SHP77 (cell line): Measurements from ENCODE around the gene NEU3.
"Not testable (repeated sequence)": the region's sequence is repeated elsewhere in the genome, so short reads cannot be mapped to it uniquely, and the experiment has no call there.

Source experiments
- DNase-seq, 2 experiments: peaks; one replicate each; lab custom pipeline; 2025; lab: John Stamatoyannopoulos, UW

The NEU3 gene

DNA sequence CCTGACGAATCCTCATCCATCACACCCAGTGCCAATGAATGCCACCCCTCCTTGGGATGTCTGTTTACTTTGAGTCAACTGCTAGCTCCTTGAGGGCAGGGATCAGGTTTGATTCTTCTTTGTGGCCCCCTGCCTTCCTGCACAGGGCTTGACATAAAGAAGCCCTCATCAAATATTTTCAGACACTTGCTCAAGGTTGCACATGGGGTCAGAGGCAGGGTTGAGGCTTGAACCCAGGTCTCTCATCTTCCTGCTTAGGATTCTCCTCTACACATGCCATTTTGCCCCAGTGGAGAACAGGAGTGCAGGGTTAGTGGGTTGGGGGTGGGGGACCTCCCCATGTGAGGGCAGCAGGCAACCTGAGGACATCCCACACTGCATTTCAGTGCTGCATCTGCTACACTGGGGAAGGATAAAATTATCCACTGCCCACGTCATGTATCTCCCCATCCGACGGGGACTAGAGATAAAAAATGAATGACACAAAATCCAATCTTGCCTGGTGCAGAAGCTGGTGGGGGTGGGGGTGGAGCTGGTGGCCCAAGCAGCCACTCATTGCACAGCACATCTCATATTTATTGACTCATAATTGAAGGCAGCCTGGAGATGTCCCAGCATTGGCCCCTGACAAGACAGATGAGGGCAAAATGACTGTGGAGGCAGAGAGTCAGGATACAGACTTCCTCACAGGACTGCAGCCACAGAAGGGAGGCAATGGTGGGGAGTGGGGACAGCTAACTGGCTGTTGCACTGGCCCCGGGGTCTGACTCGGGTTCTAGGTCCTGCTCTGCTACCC is 41.3 kb downstream of the NEU3 start:
- DNase-seq: no peak

DNA sequence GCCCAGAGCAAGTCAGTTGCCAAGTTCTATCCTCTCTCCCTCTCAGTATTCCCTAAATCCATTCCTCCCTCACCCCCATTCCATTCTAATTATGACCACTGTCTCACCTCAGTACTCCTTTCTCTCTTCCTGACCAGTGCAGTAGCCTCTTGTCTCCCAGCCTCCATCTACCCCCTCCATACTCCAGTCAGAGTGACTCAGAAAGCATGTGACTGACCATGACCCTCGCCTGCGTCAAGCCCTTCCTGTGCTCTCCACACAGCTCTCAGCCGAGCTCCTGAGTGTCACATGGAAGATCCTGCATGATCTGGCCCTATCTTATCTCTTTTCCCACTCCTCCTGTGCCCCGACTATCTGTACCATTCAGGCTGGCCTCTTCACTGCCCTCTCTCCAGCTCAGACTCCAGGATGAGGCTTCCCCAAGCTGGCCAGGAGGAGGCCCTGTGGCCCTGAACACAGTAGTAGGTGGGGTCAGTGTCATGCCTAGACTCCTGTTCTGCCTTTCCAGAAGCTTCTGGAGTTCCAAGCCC is 42.6 kb downstream of the NEU3 start:
- DNase-seq: no peak

DNA sequence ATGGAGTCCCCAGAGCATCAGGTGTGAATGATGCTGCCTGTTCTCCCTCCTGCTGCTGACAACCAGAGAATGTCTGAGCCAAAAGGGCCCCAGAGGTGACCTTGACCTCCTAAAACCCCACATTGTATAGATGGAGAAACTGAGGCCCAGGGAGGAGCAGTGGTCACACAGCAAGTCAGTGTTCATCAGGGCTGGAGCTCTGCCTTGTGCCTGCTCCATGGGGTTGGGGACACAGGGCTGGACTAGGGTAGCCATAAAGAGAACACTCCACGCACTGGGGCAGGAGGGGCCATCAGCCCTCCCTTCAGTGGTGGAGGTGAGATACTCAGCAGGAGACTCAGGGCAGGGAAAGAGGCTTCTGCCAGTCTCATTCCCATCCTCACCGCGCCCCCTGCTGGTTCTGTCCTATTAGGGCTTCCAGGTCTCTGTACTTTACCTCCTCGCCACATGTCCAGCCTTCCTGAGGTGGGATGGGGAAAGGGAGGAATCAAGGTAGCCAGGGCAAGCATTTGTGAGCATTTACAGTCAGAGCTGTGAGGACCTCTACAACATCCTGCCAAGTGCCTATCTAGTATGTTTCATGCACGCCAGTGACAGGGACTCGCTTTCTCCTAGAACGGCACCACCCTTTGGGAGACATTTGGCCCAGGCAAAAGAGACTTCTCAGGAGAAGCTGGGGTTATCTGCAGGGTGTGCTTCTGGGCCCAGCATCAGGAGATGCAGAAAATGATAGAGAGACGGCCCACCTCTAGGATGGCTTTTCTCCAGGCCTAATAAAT is 43.2 kb downstream of the NEU3 start:
- DNase-seq: peak; percentile 77

DNA sequence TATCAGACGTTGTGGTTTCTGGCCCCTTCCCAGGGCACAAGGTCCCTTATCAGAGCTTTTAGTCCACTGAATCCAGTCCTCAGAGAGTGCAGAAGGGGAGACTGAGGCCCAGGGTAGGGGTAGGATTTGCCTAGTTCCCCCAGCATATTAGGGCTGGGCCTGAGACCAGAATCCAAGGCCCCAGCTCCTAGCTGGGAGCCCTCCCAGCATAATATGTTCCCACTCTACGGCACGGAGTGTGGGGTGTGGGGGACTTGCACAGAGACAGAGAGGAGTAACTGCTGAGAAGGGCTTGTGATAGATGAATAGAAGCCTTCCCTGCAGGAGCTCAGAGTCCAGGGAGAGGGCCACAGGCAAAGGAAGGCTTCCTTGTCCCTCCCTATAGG is 43.8 kb downstream of the NEU3 start:
- DNase-seq: no peak

DNA sequence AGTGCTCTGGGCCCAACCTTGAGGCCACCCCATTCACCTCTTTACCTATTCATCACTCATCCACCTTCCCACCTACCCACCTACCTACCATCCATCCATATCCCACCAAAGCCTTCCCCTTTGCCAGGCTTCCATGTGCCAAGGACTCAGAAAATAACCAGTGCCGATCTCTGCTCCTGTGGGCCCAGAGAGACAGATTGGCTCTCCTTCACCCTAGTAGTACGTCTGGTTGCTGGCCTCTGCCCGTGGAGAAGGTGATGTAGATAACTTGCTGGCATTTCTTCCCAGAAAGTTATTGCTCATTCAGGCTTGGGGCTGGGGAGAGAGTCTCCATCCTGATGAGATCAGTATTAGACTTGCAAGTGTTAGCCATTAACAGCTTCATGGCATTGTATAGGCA is 45.2 kb downstream of the NEU3 start:
- DNase-seq: no peak

DNA sequence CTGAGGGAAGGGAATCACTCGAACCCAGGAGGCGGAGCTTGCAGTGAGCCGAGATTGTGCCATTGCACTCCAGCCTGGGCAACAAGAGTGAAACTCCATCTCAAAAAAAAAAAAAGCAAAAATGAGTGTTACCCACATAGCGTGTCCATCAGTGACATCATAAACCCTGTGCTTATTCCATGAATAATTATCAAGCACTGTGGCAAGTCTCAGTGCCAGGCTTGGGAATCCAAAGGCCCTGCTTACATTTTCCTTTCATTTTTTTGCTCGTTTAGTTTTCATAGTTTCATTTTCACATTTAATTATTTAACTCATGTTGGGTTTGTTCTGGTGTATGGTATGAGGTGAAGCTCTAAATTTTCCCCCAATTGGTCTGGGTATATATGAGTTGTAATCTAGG is 46.5 kb downstream of the NEU3 start:
- DNase-seq: no peak

DNA sequence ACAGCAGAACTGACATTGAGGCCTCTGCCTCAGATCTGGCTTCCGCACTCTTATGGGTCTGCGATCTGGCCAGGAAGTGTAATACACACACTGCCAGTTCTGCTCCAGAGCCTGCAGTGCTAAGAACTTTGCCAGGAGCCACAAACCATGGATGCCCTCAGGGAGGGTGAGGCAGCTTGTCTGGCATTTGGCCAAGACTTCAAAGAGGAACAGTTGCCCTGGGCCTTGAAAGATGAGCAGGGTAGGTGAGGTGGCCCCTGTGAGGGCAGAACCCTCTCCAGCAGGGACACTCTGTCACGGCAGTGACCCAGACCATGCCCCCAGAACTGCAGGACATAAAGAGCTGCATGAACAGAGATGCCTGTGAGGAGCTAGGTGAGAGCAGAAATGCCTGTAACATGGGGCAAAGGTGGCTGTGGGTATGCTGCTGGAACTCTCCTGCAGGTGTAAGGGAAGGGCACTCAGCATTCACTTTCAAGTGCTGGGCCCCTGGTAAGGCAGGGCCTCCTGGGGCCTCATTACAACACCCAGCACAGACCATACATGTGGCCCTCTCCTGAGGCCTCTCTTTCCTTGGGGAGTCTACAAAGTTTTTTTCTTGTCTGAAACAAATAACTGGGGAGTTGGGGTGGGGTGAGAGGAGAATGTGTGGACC is 47.3 kb downstream of the NEU3 start:
- no peak for DNase-seq

DNA sequence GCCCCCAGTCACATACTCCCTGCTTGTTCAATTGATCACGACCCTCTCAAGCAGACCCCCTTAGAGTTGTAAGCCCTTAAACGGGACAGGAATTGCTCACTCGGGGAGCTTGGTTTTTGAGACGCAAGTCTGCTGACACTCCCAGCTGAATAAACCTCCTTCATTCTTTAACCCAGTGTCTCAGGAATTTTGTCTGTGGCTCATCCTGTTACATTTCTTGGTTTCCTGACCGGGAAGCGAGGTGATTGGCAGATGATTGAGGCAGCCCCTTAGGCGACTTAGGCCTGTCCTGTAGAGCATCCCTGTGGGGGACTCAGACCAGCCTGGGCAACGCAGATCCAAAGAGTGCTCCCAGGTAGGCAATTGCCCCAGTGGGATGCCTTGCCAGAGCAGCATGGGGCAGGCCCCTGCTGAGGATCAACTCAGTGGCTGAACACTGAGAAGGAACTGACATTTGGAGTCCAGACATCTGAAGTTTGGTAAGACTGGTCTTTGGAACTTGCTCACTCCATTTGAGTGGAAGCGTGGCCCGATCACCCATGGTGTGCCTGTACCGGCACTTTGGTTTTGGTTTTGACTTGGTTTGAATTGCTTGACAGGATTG is 51.5 kb downstream of the NEU3 start:
- no peak for DNase-seq

DNA sequence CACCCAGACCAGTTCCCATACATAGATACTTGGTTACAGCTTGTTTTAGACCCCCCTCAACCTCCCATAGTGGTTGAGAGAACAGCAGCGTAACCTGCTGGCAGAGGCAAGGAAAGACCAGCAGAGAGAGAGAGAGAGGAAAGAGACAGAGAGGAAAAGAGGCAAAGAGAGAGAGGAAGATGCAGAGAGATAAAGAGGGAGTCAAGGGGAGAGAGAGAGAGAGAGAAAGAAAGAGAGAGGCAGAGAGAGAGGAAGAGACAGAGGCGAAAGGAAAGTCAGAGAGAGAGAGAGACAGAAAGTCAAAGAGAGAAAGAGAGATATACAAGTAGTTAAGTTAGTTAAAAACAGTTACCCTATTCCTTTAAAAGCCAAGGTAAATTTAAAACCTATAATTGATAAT is 52.5 kb downstream of the NEU3 start:
- no peak for DNase-seq

DNA sequence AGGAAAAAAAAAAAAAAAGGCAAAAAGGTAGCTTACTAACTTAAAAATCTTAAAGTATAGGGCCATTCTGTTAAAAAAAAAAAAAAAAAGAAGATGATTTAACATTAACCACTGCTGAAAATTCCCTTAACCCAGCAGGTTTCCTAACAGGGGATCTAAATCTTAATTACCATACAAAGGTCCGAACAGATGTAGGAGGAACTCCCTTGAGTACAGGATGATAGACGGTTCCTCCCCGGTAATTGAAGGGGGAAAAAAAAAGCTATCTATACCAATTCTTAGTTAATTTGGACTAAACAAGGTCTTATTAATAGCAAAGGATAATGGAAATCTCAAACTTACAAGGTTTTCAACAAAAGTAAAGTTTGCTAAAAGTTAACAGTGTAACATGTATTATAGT is 53.1 kb downstream of the NEU3 start:
- DNase-seq: not testable (repeated sequence)

DNA sequence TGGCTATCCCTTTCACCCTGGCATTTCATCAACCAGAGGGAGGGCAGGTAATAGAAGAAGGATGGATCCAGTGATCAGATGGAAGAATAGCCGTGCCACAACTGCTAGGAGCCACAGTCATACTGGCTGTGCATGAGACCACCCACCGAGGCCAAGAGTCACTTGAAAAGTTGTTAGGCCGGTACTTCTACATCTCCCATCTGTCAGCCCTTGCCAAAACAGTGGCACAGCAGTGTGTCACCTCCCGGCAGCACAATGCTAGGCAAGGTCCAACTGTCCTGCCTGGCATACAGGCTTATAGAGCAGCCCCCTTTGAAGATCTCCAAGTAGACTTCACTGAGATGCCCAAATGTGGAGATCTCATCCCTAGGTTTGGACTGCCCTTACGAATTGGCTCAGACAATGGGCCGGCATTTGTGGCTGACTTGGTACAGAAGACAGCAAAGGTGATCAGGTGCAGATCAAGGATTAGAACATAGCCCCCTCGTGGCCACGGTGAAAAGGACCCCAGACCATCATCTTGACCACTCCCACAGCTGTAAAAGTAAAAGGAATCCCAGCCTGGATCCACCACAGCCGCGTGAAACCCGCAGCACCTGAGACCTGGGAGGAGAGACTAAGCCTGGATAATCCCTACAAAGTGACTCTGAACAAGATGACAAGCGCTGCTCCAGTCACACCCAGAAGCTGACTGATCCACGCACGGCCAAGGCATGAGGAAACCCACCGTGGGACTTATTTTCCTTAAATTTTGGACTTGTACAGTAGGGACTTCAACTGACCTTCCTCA is 55.8 kb downstream of the NEU3 start:
- not testable (repeated sequence) for DNase-seq

DNA sequence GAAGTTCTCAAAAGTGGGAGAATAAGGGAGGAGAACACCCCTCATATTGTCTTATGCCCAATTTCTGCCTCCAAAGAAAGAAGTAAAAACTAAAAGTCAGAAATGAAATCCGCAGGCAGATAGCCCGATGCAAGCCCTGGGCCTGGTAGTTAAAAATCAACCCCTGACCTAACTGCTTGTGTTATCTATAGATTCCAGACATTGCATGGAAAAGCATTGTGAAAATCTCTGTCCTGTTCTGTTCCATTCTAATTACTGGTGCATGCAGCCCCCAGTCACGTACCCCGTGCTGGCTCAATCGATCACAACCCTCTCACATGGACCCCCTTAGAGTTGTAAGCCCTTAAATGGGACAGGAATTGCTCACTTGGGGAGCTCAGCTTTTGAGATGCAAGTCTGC is 57.9 kb downstream of the NEU3 start:
- DNase-seq: not testable (repeated sequence)

DNA sequence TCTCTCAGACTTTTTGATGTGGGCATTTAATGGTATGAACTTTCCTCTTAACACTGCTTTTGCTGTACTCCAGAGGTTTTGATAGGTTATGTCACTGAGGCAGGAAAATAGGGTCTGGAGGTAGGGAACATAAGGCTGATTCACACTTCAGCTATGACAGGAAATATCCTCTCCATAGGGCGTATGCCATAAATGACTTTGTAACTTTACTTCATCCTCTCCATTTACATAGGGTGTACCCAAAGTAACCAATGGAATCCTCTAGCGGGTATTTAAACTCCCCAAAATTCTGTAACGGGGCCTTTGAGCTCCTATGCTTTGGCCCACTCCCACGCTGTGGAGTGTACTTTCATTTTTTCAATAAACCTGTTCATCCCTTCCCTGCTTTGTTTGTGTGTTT is 58.5 kb downstream of the NEU3 start:
- DNase-seq: no peak

DNA sequence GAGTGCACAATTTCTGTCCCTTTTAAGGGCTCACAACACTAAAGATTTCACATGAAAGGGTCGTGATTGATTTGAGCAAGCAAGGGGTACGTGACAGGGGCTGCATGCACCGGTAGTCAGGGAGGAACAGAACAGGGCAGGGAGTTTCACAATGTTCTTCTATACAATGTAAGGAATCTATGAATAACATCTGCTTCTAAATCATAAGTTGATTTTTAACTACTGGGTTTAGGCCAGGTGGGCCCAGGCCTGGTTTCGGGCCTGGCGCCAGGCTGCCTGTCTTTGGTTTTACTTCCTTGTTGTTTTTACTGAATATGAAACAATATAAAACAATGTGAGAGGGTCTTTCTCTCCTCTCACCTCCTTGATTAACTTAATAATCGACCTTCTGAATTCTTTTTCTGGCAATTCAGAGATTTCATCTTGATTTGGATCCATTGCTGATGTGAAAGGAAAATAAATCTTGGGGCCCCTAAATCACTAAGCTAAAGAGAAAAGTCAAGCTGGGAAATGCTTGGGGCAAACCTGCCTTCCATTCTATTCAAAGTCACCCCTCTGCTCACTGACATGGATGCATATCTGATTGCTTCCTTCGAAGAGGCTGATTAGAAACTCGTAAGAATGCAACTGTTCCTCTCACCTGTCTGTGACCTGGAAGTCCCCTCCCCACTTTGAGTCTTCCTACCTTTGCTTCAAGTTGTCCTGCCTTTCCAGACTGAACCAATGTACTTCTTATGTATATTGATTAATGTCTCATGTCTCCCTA is 61.0 kb downstream of the NEU3 start:
- DNase-seq: not testable (repeated sequence)

DNA sequence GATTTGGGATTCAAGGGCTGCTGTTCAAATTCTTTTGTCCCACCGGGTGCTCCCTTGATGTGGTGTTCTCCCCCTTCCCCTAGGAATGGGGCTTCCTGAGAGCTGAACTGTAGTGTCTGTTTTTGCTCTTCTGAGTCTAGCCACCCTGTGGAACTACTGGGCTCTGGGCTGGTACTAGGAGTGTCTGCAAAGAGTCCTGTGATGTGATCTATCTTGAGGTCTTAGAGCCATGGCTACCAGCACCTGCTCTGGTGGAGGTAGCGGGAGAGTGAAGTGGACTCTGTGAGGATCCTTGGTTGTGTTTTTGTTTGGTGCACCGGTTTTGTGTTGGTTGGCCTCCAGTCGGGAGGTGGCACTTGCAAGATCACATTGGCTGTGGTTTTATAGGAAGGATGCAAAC is 61.8 kb downstream of the NEU3 start:
- DNase-seq: no peak

DNA sequence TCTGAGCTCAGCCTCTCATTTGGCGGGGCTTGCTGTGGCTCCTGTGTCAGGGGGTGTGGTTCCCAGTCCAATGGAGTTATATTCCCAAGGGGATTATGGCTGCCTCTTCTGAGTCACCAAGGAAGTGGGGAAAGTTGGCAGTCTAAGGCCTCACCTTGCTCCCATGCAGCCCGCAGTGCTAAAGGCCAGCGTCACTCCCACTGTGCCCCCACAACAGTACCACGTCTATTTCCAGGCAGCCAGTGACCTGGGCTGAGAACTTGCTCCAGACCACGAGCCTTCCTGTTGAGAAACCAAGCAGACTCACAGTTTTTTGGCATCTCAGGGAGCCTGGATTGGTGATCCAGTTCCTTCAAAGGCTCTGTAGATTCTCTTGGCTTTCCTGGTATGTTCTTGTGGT is 62.3 kb downstream of the NEU3 start:
- DNase-seq: no peak

DNA sequence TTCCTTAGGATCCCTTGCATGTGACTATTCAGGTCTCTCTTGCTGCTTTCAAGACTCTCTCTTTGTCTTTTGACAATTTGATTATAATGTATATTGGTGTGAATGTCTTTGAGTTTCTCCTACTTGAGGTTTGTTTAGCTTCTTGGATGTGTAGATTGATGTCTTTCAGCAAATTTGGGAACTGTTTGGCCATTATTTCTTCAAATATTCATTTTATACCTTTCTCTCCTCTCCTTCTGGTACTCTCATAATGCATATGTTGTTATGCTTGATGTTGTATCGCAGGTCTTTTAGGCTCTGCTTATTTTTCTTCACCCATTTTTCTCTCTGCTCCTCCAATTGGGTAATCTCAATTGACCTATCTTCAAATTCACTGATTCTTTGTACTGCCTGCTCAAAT is 63.7 kb downstream of the NEU3 start:
- no peak for DNase-seq

DNA sequence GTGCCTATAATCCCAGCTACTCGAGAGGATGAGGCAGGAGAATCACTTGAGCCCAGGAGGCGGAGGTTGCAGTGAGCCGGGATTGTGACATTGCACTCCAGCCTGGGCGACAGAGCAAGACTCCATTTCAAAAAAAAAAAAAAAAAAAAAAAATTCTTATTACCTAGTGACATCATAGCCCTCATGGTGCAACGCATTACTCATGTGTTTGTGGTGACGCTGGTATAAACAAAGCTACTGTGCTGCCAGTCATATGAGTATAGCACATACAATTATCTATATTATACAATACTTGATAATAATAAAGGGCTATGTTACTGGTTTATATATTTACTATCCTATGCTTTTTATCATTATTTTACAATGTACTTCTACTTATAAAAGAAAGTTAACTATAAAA is 66.8 kb downstream of the NEU3 start:
- DNase-seq: no peak

DNA sequence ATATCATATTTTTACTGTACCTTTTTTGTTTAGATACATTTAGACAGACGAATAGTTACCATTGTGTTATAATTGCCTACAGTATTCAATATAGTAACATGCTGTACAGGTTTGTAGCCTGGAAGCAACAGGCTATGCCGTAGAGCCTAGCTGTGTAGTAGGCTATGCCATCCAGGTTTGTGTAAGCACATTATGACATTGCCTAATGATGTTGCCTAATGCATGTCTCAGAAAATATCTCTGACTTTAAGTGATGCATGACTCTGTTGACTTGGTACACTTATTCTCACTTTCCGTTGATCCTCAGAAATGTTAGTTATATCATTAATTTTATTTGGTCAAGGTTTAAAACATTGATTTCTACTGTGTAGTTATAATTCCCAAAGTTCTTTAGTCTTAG is 68.1 kb downstream of the NEU3 start:
- DNase-seq: no peak

DNA sequence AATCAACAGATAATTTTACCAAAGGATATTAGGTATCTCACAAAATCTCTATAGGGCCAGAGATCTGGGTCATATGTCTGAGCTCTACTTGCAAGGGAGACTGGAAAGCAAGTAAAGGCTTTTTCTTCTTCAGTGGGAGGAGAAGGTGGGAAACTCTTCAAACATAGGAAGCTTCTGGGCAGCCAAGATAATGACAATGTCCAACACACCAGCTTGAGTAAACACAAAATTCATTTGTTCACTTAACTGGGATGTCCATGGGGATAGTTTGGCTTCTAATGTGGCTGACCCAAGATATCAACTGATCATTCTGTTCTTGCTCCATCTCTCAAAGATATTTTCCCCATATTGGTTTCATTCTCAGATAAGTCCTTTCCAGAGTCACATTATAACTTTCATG is 70.6 kb downstream of the NEU3 start:
- no peak for DNase-seq
